Measurements from ENCODE around the gene LRFN3. TPM values are rescaled to one million over a fixed set of nuclear protein-coding genes. Genes with fewer than 3 reads are reported as not detected.

Gene LRFN3
- total and polyA plus RNA-seq, 10 donors: 0.76 to 18.2 (median 9.1) TPM

- H3K36me3 ChIP-seq: peaks cover 0 to 4% (median 0%) of the 10 kb centered on the region in 6 donors
- DNase-seq: peak; percentile 80
- no peaks in the 10 kb centered on the region for H3K27me3 ChIP-seq (replicated peaks in 1 of 7)
- H3K9me3 ChIP-seq: no peaks in the 10 kb centered on the region
- 60 to 69% (median 60%) methylated on average over 5 of the region's 5 CpGs for WGBS, 5 donors
- H3K27ac ChIP-seq: peak overlapping the region in 6 of 8 donors; percentile 10 to 99 (median 96)
- peaks cover 0 to 89% (median 49%) of the 10 kb centered on the region in 6 donors for H3K4me1 ChIP-seq
- TF ChIP-seq POLR2AphosphoS5 (IDR thresholded peaks at IDR 0.05): no peak
- no peak for TF ChIP-seq CTCF (IDR thresholded peaks at IDR 0.05 in 8 of 11, conservative IDR thresholded peaks at IDR 0.05 in 3 of 11)
- TF ChIP-seq POLR2A (IDR thresholded peaks at IDR 0.05): no peak
- H3K4me3 ChIP-seq: no peak overlapping the region
- intact Hi-C loops (cut with DNase I; ENCODE audit: low total_unique reads): no loop called here
Measured at GRCh38 chr19:35911790-35912189, 24.4 kb upstream of the LRFN3 start.

GRCh38 chr19:35913589-35913988 is 22.6 kb upstream of the LRFN3 start:
- intact Hi-C loops (cut with DNase I; ENCODE audit: low total_unique reads): no loop called here
- Histone ChIP-seq H3K27ac (peak overlapping the region in 3 of 8 donors; percentile 4 to 96 (median 71)), H3K27me3 (replicated peaks in 1 of 7) (no peaks in the 10 kb centered on the region), H3K9me3 (no peaks in the 10 kb centered on the region), H3K4me1 (peaks cover 0 to 71% (median 43%) of the 10 kb centered on the region in 6 donors), H3K4me3 (no peak overlapping the region), H3K36me3 (no peaks in the 10 kb centered on the region)
- TF ChIP-seq CTCF (IDR thresholded peaks at IDR 0.05 in 8 of 11, conservative IDR thresholded peaks at IDR 0.05 in 3 of 11) (no peak), POLR2AphosphoS5 (IDR thresholded peaks at IDR 0.05) (no peak), POLR2A (IDR thresholded peaks at IDR 0.05) (no peak)
- WGBS, 5 donors: 31 to 56% (median 35%) methylated on average over 7 of the region's 7 CpGs
- no peak for DNase-seq

GRCh38 chr19:35915443-35915842 is 20.7 kb upstream of the LRFN3 start:
- 46 to 66% (median 54%) methylated on average over 3 of the region's 3 CpGs for WGBS, 5 donors
- Histone ChIP-seq H3K4me1 (peaks cover 0 to 52% (median 25%) of the 10 kb centered on the region in 6 donors), H3K4me3 (peak overlapping the region in 1 of 8 donors; percentile 27), H3K9me3 (no peaks in the 10 kb centered on the region), H3K27ac (peak overlapping the region in 6 of 8 donors; percentile 43 to 96 (median 60)), H3K27me3 (replicated peaks in 1 of 7) (no peaks in the 10 kb centered on the region), H3K36me3 (no peaks in the 10 kb centered on the region)
- no peak for TF ChIP-seq POLR2A (IDR thresholded peaks at IDR 0.05)
- no peak for TF ChIP-seq CTCF (IDR thresholded peaks at IDR 0.05 in 8 of 11, conservative IDR thresholded peaks at IDR 0.05 in 3 of 11)
- no peak for TF ChIP-seq POLR2AphosphoS5 (IDR thresholded peaks at IDR 0.05)
- intact Hi-C loops (cut with DNase I; ENCODE audit: low total_unique reads): no loop called here
- no peak for DNase-seq

- Histone ChIP-seq H3K27me3 (replicated peaks in 1 of 7) (no peaks in the 10 kb centered on the region), H3K9me3 (no peaks in the 10 kb centered on the region), H3K4me3 (no peak overlapping the region), H3K27ac (no peak overlapping the region), H3K4me1 (peaks cover 0 to 14% (median 4%) of the 10 kb centered on the region in 6 donors), H3K36me3 (no peaks in the 10 kb centered on the region)
- TF ChIP-seq CTCF (IDR thresholded peaks at IDR 0.05 in 8 of 11, conservative IDR thresholded peaks at IDR 0.05 in 3 of 11) (no peak), POLR2A (IDR thresholded peaks at IDR 0.05) (no peak), POLR2AphosphoS5 (IDR thresholded peaks at IDR 0.05) (no peak)
- intact Hi-C loops (cut with DNase I; ENCODE audit: low total_unique reads): no loop called here
- 85 to 91% (median 88%) methylated on average over 11 of the region's 11 CpGs for WGBS, 5 donors
- no peak for DNase-seq
Measured at GRCh38 chr19:35919306-35919705, 16.9 kb upstream of the LRFN3 start.
